Measurements from ENCODE around the gene SPR.

SPR gene

GRCh38 chr2:72916743-72917137 lies 29.5 kb downstream of the SPR start:
- DNase-seq = no peak

GRCh38 chr2:72917138-72917876 lies 30.1 kb downstream of the SPR start, which contains the start of gene EMX1:
TSS of gene EMX1 (plus strand) at chr2:72917519. CDS start at chr2:72917853, 334 bp downstream.
- DNase-seq = no peak

- no peak for DNase-seq
Observed at GRCh38 chr2:72917877-72918553, 30.8 kb downstream of the SPR start.

GRCh38 chr2:72919414-72920317 lies 32.5 kb downstream of the SPR start:
- no peak for DNase-seq

GRCh38 chr2:72920318-72921087 lies 33.3 kb downstream of the SPR start:
- no peak for DNase-seq

GRCh38 chr2:72921088-72921851 lies 34.1 kb downstream of the SPR start:
- DNase-seq = no peak

GRCh38 chr2:72921853-72922252 lies 34.6 kb downstream of the SPR start:
- DNase-seq = no peak

GRCh38 chr2:72923833-72924352 lies 36.7 kb downstream of the SPR start:
- DNase-seq = no peak

- DNase-seq = no peak
Observed at GRCh38 chr2:72924353-72925240, 37.4 kb downstream of the SPR start.

- DNase-seq = no peak
Observed at GRCh38 chr2:72925328-72925943, 38.2 kb downstream of the SPR start.

GRCh38 chr2:72926368-72926767 lies 39.2 kb downstream of the SPR start:
- no peak for DNase-seq

GRCh38 chr2:72926811-72927465 lies 39.7 kb downstream of the SPR start:
- no peak for DNase-seq

GRCh38 chr2:72927619-72928550 lies 40.7 kb downstream of the SPR start:
- no peak for DNase-seq

- no peak for DNase-seq
Observed at GRCh38 chr2:72929010-72929409, 41.8 kb downstream of the SPR start.

- no peak for DNase-seq
Observed at GRCh38 chr2:72931280-72931910, 44.2 kb downstream of the SPR start.

- no peak for DNase-seq
Observed at GRCh38 chr2:72932045-72932740, 45.0 kb downstream of the SPR start.

GRCh38 chr2:72932805-72933204 lies 45.6 kb downstream of the SPR start:
- no peak for DNase-seq

Data from midbrain (tissue), 1 donor.